ENCODE measurements around the gene PSPC1.

PSPC1 gene

DNA sequence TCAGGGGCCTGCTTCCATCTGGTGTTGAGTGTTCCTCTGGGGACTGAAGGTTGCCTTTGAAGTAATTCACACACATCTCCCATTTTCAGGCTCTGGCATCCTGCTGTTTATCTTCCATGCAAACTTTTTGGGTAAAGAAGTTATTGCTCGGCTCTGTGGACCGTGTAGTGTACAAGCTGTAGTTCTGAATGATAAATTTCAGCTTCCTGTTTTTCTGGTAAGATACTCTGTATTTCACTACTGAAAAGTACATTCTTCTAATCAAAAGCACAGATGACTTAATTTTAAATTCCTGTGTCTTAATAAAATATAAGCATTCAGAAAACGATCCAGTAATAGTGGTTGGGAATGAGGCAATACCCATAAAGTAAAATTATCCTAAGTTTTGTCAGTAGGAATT lies 112.6 kb downstream of the PSPC1 start:
- no peak for DNase-seq

DNA sequence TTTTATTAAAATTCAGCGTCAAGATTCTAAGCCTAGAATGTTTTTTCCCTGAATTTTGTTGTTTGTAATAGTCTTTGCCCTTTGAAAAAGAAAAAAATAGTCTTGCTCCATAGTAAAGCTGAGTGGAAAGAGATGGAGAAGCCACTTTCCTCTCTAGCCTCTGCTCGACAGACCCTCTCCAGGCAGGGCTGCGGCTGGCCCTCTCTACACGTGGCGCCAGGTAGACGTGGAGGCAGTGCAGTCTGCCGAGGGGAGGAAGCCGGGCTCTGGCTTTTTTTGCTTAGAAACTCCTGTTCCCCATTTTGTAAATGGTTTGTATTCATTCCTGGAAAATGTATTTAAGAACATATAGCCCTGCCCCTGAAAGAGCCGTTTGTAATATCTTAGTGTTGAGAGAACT lies 114.0 kb downstream of the PSPC1 start:
- DNase-seq = no peak

DNA sequence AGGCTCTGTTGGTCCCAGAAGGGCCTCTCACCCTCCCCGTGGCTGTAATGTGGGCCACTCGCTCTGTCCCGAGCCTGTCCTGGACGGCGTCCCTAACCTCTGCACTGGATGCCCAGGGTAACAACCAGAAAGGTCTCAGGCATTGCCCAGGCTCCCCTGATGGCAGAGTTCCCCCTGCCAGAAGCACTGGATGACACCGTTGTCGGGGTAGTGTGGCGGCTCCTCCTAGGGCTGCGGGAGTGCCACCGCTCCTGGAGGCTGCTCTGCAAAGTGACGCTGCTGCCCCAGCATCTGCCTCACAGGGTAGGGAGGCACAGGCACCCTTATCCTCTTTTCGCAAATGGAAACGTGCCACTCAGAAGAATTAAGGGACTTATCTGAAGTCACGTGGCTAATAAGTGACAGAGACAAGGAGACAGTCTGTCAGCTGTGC lies 117.3 kb downstream of the PSPC1 start:
- DNase-seq = no peak

DNA sequence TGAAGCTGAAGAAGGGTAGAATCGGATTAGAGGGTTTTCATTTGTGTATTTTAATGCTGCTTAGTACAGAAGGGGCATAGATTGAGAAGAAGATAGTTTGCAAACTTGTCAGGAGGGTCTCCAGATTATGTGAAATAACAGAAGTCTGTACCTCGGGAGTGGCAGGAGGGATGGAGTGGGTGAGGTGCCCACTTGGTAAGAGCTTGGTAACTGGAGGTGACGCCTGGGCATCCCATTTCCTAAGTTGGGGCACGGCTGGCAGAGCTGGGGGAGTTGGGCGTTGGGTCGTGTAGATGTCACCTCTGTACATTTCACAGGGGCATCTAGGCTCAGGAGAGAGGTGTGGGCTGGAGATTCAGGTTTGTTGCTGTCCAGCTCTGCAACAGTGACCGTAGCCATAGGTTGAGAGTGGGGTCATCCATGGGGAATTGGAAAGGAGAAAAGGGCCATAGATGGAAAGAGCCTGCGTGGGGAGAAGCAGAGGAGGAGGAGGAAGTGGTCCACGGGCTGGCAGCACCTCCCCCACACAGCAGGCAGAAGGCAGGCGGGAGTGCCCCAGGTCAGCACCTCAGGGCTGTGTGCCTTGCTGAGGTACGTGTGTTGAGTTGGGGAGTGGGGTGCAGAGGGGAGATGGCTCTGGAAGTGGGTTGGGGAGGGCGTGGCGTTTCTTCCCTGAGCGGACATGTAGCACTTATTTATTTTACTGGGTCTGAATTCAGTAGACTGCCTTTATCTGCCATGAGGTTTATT lies 118.1 kb downstream of the PSPC1 start:
- DNase-seq = no peak

DNA sequence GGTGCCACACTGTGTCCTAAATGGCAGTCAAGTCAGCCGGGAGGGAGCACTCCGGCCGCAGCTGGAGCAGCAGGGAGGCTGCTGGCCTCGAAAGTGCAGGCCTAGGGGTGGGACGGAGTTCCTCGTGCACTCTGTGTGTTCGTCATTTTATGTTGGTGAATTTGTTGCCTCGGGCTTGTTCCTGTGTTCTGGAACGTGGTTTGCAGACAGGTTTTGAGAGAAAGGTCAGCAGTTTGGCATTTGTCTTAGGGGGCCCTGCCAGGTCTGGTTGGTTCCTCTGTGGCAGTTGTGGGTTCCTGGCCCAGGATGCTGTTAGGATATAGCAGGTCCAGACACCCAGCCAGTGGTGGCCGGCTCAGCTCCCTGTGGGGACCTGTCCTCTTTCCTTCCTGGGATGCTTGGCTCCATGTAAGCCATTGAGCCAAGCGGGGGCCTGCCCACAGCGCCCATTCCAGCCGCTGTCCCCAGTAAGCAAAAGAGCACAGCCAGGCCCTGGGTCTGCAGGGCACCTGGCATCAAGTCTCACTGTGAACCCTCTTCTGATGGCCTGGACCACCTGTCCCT lies 119.2 kb downstream of the PSPC1 start:
- DNase-seq = no peak

DNA sequence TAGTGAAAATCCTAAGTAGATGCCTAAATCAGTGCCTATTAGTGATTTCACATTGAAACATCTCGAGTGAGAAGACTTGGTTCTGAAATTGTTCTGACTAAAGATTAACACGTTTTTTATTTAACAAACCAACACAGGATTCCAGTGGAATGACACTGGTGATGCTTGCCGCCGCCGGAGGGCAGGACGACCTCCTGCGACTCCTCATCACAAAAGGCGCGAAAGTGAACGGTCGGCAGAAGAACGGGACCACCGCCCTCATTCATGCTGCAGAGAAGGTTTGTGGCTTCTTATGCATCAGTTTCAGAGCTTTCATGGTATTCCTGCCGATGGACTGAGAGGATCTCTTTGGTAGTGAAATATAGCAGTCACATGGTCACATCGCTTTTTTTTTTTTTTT lies 121.2 kb downstream of the PSPC1 start:
- no peak for DNase-seq

DNA sequence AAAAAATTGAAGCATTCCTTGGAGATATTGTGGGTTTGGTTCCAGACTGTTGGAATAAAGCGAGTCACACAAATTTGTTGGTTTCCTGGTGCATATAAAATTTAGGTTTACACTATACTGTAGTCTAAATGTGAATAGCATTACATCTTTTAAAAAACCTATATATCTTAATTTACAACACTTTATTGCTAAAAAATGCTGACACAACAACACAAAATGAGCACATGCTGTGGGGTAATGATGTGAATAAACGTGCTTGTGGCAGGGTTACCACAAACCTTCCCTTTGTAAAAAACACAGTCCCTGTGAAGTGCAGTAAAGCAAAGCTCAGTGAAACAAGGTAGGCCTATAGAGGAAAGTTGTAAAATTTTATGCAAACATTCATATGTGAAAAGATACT lies 121.6 kb downstream of the PSPC1 start:
- no peak for DNase-seq

DNA sequence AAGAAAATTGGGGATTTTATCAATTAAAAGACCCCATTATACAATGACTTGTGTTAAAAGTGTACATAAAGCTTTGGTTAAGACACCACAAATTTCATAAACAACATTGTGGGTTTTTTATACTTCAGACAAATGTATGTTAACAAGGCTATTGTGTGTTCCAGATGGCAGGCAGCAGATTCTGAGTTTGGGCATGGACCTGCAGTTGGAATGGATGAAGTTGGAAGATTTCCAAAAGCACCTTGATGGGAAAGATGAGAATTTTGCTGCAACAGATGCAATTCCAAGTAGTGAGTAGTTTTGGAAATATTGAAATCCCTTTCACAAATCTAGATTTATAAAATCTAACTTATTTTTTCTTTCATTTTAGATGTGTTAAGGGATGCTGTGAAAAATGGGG lies 123.9 kb downstream of the PSPC1 start:
- DNase-seq = no peak

DNA sequence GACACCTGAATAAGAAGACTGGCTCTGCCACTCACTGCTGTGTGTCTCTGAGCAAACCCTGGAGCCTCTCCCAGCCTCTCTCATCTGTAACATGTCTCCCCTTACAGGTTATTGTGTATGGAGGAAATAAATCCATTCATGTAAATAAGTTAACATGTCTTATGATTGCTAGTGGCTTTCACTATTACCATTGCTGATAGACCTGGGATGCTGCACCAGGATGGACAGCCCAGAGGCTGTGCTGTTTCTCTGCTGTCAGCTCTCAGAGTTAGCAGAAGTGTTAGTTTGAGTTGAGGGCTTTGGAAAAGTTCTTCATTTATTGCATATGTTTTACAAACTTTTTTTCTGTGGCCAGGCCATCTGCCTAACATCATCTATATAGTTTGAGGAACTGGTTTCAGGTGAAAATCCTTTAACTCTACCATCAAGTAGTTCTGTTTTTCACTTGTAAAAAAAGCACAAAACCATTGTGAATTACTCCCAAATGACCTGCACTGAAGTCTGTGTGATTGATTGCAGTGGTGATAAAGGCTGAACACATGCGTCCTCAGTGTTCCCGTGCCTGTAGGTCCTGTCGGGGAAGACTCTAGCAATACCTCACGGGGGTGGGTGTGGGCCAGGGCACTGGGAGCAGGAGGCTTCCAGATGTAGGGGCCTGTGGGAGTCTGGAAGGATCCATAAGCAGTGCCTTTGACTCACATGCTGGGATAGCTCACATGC lies 124.7 kb downstream of the PSPC1 start:
- no peak for DNase-seq

All from activated CD8-positive, alpha-beta memory T cell treated with anti-CD3 and anti-CD28 coated beads, Interleukin-2, amount 50 U/mL, for 4 hours (primary cell).